Astrocyte (in vitro differentiated cells and primary cell): ENCODE results near the gene WSCD2. TPM values are rescaled to one million over a fixed set of nuclear protein-coding genes. Genes with fewer than 3 reads are reported as not detected.

Experiments used
- DNase-seq: peaks from one replicate; pipeline ENCODE4 v3.0.0-alpha.2; 2010; ENCODE audit warnings: low read depth
- FAIRE-seq: peaks from 2 replicates; lab custom pipeline; 2011; peaks lifted over from hg19 to GRCh38; lab: Jason Lieb, UNC
- H2AFZ ChIP-seq: 2 replicates; pipeline ENCODE4 v1.6.0; 2012; ENCODE audit warnings: low read depth, low read length, inconsistent platforms
- H3K27ac ChIP-seq: 2 replicates; pipeline ENCODE4 v1.5.1; 2011; ENCODE audit warnings: low read depth, low read length, inconsistent platforms
- H3K27me3 ChIP-seq: 2 replicates; pipeline ENCODE4 v1.6.0; 2011; ENCODE audit warnings: low read length, inconsistent platforms; ENCODE audit not compliant: insufficient read depth
- H3K36me3 ChIP-seq: 2 replicates; pipeline ENCODE4 v1.5.1; 2011; ENCODE audit warnings: low read length, inconsistent platforms; ENCODE audit not compliant: insufficient read depth
- H3K4me1 ChIP-seq: 2 replicates; pipeline ENCODE4 v1.5.1; 2011; ENCODE audit warnings: low read length, inconsistent platforms; ENCODE audit not compliant: insufficient read depth
- H3K4me2 ChIP-seq: 2 replicates; pipeline ENCODE4 v1.6.0; 2012; ENCODE audit warnings: low read length, inconsistent platforms
- H3K4me3 ChIP-seq: 2 replicates; pipeline ENCODE4 v1.5.1; 2011; ENCODE audit warnings: low read depth, mild to moderate bottlenecking, low read length, inconsistent platforms; ENCODE audit not compliant: insufficient read depth
- H3K79me2 ChIP-seq: 2 replicates; pipeline ENCODE4 v1.6.0; 2012; ENCODE audit warnings: mild to moderate bottlenecking, low read length, inconsistent platforms; ENCODE audit not compliant: insufficient read depth
- H3K9ac ChIP-seq: 2 replicates; pipeline ENCODE4 v1.6.0; 2012; ENCODE audit warnings: mild to moderate bottlenecking, low read length, inconsistent platforms
- H3K9me3 ChIP-seq: 2 replicates; pipeline ENCODE4 v1.5.1; 2012; ENCODE audit warnings: low read depth, mild to moderate bottlenecking, low read length, inconsistent platforms; ENCODE audit not compliant: insufficient read depth
- H4K20me1 ChIP-seq: 2 replicates; pipeline ENCODE4 v1.6.0; 2012; ENCODE audit warnings: low read length, inconsistent platforms; ENCODE audit not compliant: insufficient read depth
- H3K27ac Mint-ChIP-seq: one replicate; pipeline ENCODE4 v1.8.0; 2021; ENCODE audit warnings: mild to moderate bottlenecking, mixed read lengths; ENCODE audit not compliant: unreplicated experiment
- H3K27me3 Mint-ChIP-seq: one replicate; pipeline ENCODE4 v1.8.0; 2021; ENCODE audit warnings: low read depth, mixed read lengths; ENCODE audit not compliant: unreplicated experiment
- H3K36me3 Mint-ChIP-seq: one replicate; pipeline ENCODE4 v1.8.0; 2021; ENCODE audit warnings: low read depth, mixed read lengths; ENCODE audit not compliant: unreplicated experiment
- H3K4me1 Mint-ChIP-seq: one replicate; pipeline ENCODE4 v1.8.0; 2021; ENCODE audit warnings: low read depth, mixed read lengths; ENCODE audit not compliant: unreplicated experiment
- H3K4me3 Mint-ChIP-seq: one replicate; pipeline ENCODE4 v1.8.0; 2021; ENCODE audit warnings: mild to moderate bottlenecking, moderate library complexity, mixed read lengths; ENCODE audit not compliant: unreplicated experiment
- H3K9me3 Mint-ChIP-seq: one replicate; pipeline ENCODE4 v1.8.0; 2021; ENCODE audit warnings: mild to moderate bottlenecking, mixed read lengths; ENCODE audit not compliant: unreplicated experiment
- EZH2 ChIP-seq: IDR thresholded peaks from 2 replicates; pipeline ENCODE4 v1.6.1; 2012; ENCODE audit warnings: mild to moderate bottlenecking, low read length, inconsistent platforms; ENCODE audit not compliant: insufficient read depth
- total RNA-seq: library from RNA; stranded (reverse); gene quantifications from 2 replicates; pipeline ENCODE4 v1.2.1, GENCODE V29; 2021
- TF ChIP-seq, protein P1 (sequence below): IDR thresholded peaks from 2 replicates; pipeline ENCODE4 v1.5.1; 2011; ENCODE audit warnings: low read depth, mild to moderate bottlenecking, inconsistent platforms, low read length, moderate library complexity; ENCODE audit not compliant: insufficient read depth

WSCD2 gene
- total RNA-seq, 1 donor from 2014 or later = 0.11 TPM

DNA sequence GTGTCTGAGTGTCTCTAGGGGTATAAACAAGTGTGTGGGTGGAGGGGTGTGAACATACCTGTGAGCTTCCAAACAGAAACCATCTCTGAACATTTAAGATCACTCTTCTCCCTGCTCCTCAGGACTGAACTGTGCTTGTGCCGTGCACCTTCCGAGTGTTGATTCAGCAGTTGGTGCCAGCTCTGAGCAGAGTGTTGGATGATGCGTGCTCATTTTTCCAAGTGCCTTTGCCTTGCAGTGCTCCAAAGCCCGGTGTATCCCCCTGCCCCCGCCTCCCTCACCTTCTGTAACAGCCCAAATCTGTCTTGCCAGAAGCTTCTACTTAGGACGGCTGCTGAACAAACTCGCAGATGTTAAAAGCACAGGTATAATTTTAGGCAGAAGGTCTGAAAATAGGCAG lies 4.4 kb downstream of the WSCD2 start:
- no peak overlapping the region for H3K4me3 ChIP-seq
- H4K20me1 ChIP-seq = no peaks in the 10 kb centered on the region
- TF ChIP-seq, protein P1, sequence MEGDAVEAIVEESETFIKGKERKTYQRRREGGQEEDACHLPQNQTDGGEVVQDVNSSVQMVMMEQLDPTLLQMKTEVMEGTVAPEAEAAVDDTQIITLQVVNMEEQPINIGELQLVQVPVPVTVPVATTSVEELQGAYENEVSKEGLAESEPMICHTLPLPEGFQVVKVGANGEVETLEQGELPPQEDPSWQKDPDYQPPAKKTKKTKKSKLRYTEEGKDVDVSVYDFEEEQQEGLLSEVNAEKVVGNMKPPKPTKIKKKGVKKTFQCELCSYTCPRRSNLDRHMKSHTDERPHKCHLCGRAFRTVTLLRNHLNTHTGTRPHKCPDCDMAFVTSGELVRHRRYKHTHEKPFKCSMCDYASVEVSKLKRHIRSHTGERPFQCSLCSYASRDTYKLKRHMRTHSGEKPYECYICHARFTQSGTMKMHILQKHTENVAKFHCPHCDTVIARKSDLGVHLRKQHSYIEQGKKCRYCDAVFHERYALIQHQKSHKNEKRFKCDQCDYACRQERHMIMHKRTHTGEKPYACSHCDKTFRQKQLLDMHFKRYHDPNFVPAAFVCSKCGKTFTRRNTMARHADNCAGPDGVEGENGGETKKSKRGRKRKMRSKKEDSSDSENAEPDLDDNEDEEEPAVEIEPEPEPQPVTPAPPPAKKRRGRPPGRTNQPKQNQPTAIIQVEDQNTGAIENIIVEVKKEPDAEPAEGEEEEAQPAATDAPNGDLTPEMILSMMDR = no peak
- no peak for TF ChIP-seq EZH2
- FAIRE-seq (no peak), DNase-seq (no peak)
- Mint-ChIP-seq H3K27ac (no peak overlapping the region), H3K27me3 (peaks cover 46% of the 10 kb centered on the region), H3K36me3 (no peaks in the 10 kb centered on the region), H3K9me3 (no peaks in the 10 kb centered on the region), H3K4me3 (no peak overlapping the region), H3K4me1 (no peaks in the 10 kb centered on the region)
- H3K9ac ChIP-seq = no peak overlapping the region
- H3K4me1 ChIP-seq = no peaks in the 10 kb centered on the region
- H3K79me2 ChIP-seq = no peaks in the 10 kb centered on the region
- H2AFZ ChIP-seq = no peak overlapping the region
- no peak overlapping the region for H3K27ac ChIP-seq
- no peaks in the 10 kb centered on the region for H3K36me3 ChIP-seq
- no peak overlapping the region for H3K4me2 ChIP-seq
- H3K27me3 ChIP-seq = peaks cover 15% of the 10 kb centered on the region
- no peaks in the 10 kb centered on the region for H3K9me3 ChIP-seq

DNA sequence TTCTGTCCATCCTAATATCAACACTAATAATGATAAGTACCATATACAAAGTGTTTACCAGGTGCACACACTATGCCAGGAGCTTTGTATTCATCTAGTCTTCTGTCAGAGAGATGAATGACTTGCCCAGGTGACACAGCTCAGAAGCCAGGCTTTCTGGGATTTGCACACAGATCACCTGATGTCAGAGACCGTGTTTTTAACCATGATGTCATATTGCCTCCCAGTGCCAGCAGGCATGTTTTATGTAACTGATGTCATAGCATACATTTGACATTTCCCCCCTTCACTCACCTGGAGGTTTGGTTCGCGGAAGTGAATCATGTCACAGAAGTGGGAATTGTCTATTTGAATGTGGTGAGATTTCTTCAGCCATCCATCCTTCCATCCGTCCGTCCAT lies 5.7 kb downstream of the WSCD2 start:
- Histone ChIP-seq H3K4me2 (no peak overlapping the region), H3K4me1 (no peaks in the 10 kb centered on the region), H3K9me3 (no peaks in the 10 kb centered on the region), H3K4me3 (no peak overlapping the region), H3K36me3 (no peaks in the 10 kb centered on the region), H4K20me1 (no peaks in the 10 kb centered on the region), H3K79me2 (no peaks in the 10 kb centered on the region), H3K27me3 (peaks cover 9% of the 10 kb centered on the region), H3K9ac (no peak overlapping the region), H3K27ac (no peak overlapping the region), H2AFZ (no peak overlapping the region)
- Mint-ChIP-seq H3K9me3 (peaks cover 2% of the 10 kb centered on the region), H3K4me3 (no peak overlapping the region), H3K27ac (no peak overlapping the region), H3K4me1 (no peaks in the 10 kb centered on the region), H3K36me3 (no peaks in the 10 kb centered on the region), H3K27me3 (peaks cover 52% of the 10 kb centered on the region)
- DNase-seq (no peak), FAIRE-seq (no peak)
- no peak for TF ChIP-seq EZH2
- TF ChIP-seq, protein P1 = no peak

DNA sequence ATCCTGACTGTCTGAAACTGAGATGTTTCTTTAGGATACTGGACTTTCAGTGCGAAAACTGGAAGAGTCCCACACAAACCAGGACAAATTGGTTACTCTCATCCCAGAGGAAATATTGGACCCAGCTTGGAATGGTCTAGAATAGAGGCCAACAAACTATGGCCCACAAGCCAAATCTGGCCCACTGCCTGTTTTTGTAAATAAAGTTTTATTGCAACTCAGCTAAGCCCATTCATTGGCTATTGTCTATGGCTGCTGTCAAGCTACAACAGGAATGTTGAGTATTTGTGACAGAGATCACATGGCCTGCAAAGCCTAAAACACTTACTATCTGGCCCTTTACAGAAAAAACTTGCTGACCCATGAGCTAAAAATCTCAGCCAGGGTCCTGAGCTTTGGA lies 6.5 kb downstream of the WSCD2 start:
- DNase-seq = no peak
- Histone ChIP-seq H3K79me2 (no peaks in the 10 kb centered on the region), H4K20me1 (no peaks in the 10 kb centered on the region), H3K4me1 (no peaks in the 10 kb centered on the region), H3K9ac (no peak overlapping the region), H3K27me3 (peaks cover 3% of the 10 kb centered on the region), H3K4me2 (no peak overlapping the region), H3K27ac (no peak overlapping the region), H3K9me3 (no peaks in the 10 kb centered on the region), H3K36me3 (no peaks in the 10 kb centered on the region), H2AFZ (no peak overlapping the region), H3K4me3 (no peak overlapping the region)
- no peaks in the 10 kb centered on the region for H3K36me3 Mint-ChIP-seq
- no peak overlapping the region for H3K27ac Mint-ChIP-seq
- H3K4me1 Mint-ChIP-seq = no peaks in the 10 kb centered on the region
- FAIRE-seq = no peak
- peaks cover 2% of the 10 kb centered on the region for H3K9me3 Mint-ChIP-seq
- no peak overlapping the region for H3K4me3 Mint-ChIP-seq
- peaks cover 53% of the 10 kb centered on the region for H3K27me3 Mint-ChIP-seq
- no peak for TF ChIP-seq EZH2
- TF ChIP-seq, protein P1 = no peak
